NCI-H1694 (cell line): ENCODE measurements around the gene PLAAT5.
"Not testable (repeated sequence)": the region's sequence is repeated elsewhere in the genome, so short reads cannot be mapped to it uniquely, and the experiment has no call there.

Source experiments
- DNase-seq: peaks from one replicate; lab custom pipeline; 2025; lab: John Stamatoyannopoulos, UW

Gene PLAAT5, protein sequence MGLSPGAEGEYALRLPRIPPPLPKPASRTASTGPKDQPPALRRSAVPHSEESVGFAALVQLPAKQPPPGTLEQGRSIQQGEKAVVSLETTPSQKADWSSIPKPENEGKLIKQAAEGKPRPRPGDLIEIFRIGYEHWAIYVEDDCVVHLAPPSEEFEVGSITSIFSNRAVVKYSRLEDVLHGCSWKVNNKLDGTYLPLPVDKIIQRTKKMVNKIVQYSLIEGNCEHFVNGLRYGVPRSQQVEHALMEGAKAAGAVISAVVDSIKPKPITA

GRCh38 chr11:63490551-63491239 is at the start of gene PLAAT5:
PLAAT5 (minus strand) TSS chr11:63491167; CDS start chr11:63491034, 133 bp downstream.
- no peak for DNase-seq

GRCh38 chr11:63537293-63538101 is 46.5 kb upstream of the PLAAT5 start:
- DNase-seq = peak; percentile 73

DNA sequence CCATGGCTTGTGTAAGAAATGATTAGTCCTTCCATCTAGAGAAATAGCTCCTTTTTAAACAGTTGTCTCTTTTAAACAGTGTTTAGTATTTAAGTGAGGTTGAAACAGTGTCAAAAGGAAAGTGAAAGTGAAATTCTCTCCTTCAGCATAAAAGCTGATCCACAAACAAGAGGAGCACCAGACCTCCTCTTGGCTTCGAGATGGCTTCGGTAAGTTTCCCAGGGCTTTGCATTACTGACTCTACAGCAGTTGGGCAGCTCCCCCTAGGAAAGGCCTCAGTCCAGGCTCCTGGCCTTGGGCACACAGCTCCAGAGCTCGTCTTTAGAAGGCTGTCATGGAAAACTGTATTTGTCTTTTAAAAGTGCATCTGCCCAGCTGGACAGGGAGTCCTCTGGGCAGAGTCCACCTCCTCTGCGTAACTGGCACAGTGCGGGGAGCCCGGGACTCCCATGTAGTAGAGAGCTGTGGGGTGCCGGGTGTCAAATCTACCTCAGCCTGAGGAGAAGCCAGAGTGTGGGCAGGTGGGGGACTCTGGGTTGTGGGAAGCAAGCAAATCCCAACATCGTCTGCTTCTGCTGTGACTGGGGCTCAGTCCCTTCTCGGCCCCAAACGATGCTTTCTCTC is 45.8 kb upstream of the PLAAT5 start, which contains the start of gene PLAAT4:
Gene PLAAT4, plus strand, starts transcription at position 140 of the 624 bp plus-strand sequence. Its CDS starts 61 bp downstream, at position 201.
- peak; percentile 47 for DNase-seq

- no peak for DNase-seq
These were observed 44.8 kb upstream of the PLAAT5 start for GRCh38 chr11:63535734-63536133.

DNA sequence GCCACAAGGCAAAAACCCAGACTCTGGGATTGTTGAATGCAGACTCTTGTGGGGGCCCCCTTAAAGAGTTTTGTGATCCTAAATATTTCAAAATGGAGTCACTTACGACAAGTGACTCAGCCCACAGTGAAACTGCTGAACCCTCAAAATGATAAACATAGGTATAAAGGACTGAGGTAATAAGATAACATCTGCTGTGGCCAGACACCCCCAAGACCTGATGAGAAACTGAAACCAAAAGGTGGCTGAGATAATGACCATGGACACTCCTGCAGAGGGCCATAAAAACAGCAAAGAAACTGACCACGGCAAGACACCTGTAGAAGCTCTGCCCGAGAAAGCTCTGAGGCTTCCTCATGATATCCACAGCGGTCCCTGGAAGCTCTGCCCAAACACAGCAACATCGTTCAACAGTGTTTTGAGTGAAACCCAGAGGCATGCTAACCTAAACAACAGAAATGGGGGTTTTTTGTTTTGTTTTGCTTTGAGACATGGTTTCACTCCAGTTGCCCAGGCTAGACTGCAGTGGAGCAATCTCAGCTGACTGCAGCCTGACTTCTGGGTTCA is 44.0 kb upstream of the PLAAT5 start:
- no peak for DNase-seq

DNA sequence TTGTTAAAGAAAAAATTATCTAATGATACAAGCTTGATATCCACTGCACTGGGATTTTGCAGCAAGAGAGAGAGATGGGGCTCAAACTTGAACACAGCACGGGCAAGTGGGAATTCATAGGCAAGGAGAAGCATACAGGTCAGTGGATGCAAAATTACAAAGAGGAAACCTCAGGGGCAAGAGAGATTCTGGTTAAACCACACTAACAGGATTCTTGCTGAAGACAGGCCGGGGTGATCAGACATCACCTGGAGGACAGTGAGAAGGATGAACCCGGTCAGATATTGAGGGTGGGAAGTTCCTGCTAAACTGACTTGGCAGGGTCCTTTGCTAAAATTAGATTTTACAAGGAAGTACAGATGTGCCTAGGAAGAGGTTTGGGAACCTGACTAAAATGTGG is 43.1 kb upstream of the PLAAT5 start:
- DNase-seq = no peak

DNA sequence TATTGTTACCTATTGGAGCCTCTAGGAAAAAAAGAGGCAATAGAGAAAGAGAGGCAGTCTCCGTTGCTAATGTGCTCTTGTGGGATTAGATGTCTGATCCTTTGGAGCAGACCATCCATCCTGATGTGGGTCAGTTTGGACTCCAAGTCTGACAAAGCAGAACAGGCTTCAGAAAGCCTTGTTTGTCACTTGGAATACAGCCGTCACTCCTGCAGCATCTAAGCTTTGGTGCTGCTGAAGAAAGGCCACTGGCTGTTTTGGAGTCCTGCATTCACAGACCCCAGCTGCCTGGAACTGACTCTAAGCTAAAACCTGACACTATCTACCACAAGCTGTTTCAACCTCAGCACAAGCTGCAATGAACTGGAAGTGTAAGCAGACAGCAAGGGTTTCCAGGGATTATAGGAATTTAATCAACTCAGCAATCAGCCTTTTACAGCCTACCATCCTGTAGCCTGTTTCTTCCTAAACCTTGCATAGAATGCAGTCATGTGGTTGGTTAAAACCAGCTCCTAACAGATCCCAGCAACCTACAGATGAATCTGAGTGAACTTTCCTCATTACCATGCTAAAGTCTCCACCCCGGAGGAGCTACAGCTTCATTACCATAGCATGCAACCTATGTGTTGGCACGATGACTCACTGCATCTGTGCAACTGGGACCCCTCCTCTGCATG is 42.0 kb upstream of the PLAAT5 start:
- no peak for DNase-seq

GRCh38 chr11:63532117-63532516 is 41.1 kb upstream of the PLAAT5 start:
- DNase-seq = no peak

- DNase-seq = not testable (repeated sequence)
These were observed 40.3 kb upstream of the PLAAT5 start for GRCh38 chr11:63531074-63531792.

GRCh38 chr11:63530021-63530420 is 39.1 kb upstream of the PLAAT5 start:
- no peak for DNase-seq

DNA sequence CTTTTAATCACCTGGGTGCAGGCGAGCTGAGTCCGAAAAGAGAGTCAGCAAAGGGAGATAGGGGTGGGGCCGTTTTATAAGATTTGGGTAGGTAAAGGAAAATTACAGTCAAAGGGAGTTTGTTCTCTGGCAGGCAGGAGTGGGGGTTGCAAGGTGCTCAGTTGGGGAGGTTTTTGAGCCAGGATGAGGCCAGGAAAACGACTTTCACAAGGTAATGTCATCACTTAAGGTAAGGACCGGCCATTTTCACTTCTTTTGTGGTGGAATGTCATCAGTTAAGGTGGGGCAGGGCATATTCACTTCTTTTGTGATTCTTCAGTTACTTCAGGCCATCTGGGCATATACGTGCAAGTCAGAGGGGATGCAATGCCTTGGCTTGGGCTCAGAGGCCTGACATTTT is 38.4 kb upstream of the PLAAT5 start:
- not testable (repeated sequence) for DNase-seq

DNA sequence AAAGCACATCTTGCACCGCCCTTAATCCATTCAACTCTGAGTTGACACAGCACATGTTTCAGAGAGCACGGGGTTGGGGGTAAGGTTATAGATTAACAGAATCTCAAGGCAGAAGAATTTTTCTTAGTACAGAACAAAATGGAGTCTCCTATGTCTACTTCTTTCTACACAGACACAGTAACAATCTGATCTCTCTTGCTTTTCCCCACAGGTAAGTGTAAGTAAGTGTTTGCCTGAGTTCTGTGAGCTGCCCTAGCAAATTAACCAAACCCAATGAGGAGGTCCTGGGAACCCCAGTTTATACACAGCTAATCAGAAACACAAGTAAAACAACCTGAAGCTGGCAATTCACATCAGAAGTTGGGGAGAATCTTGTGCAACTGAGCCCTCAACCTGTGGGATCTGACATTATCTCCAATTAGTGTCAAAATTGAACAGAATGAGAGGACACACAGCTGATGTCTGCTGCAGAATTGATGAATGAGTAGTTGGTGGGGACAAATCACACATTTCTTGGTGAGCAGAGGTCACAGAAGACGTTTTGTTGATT is 37.8 kb upstream of the PLAAT5 start:
- not testable (repeated sequence) for DNase-seq

DNA sequence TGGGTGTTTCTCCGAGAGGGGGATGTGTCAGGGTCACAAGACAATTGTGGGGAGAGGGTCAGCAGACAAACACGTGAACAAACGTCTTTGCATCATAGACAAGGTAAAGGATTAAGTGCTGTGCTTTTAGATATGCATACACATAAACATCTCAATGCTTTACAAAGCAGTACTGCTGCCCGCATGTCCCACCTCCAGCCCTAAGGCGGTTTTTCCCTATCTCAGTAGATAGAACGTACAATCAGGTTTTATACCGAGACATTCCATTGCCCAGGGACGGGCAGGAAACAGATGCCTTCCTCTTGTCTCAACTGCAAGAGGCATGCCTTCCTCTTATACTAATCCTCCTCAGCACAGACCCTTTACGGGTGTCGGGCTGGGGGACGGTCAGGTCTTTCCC is 37.2 kb upstream of the PLAAT5 start:
- not testable (repeated sequence) for DNase-seq

DNA sequence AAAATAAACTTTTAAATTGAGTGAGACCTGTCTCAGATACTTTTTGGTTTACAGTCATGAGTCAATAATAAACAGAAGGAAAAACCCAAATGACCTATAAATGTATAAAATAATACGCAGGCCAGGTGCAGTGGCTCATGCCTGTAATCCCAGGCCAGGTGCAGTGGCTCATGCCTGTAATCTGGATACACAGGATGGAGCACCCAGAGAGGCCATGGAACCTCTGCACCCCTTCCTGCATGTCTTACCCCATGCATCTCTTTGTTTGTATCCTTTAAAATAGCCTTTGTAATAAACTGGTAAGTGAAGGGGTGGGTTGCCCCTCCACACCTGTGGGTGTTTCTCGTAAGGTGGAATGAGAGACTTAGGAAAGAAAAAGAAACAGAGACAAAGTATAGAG is 36.7 kb upstream of the PLAAT5 start:
- DNase-seq = no peak

- no peak for DNase-seq
These were observed 32.2 kb upstream of the PLAAT5 start for GRCh38 chr11:63523151-63523550.

DNA sequence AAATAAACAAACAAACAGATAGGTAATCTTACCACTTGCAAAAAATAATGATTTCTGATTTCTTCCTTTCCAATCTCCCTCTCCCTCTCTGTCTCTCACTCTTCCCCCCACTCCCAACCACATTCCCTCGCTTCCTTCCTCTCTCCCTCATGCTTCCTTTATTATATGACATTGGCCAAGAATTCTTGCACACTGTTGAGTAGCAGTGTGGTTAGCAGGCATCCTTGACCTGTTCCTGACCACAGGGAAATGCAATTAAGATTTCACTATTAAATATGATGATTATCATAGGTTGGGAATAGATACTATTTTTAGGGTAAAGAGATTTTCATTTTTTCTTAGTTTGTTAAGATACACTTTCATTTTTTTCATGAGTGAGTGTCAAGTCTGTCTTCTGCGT is 30.9 kb upstream of the PLAAT5 start:
- DNase-seq = no peak

GRCh38 chr11:63520606-63521170 is 29.7 kb upstream of the PLAAT5 start:
- no peak for DNase-seq

DNA sequence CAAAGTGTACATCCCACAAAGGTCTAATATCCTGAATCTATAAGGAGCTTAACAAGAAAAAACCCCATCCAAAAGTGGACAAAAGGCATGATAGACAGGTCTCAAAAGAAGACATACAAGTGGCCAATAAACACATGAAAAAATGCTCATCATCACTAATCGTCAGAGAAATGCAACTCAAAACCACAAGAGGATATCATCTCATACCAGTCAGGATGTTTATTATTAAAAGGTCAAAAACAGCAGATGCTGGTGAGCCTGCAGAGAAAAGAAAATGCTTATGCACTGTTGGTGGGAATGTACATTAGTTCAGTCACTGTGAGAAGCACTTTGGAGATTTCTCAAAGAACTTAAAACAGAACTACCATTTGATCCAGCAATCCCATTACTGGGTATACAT is 27.6 kb upstream of the PLAAT5 start:
- no peak for DNase-seq

GRCh38 chr11:63517156-63517555 is 26.2 kb upstream of the PLAAT5 start:
- DNase-seq = no peak

DNA sequence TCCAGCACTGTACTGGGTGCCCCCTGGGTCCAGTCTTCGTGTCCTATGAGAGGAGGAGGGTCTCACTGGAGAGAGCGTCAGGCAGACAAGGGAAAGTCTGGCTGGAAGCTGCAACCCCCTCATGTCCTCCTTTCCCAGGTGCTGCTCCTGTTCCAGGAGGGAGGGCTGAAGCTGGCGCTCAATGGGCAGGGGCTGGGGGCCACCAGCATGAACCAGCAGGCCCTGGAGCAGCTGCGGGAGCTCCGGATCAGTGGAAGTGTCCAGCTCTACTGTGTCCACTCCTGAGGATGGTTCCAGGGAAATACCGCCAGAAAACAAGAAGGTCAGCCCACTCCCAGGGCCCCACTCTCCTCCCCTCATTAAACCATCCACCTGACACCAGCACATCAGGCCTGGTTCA is 25.1 kb upstream of the PLAAT5 start:
- DNase-seq = no peak
